ENCODE data around the gene PTBP1. TPM values are rescaled to one million over a fixed set of nuclear protein-coding genes. Genes with fewer than 3 reads are reported as not detected.
A peak's percentile ranks its signal among the peaks of the same experiment; 100 is the strongest.

PTBP1 gene
- total RNA-seq, 1 experiment from 2014 or later: 680 TPM

DNA sequence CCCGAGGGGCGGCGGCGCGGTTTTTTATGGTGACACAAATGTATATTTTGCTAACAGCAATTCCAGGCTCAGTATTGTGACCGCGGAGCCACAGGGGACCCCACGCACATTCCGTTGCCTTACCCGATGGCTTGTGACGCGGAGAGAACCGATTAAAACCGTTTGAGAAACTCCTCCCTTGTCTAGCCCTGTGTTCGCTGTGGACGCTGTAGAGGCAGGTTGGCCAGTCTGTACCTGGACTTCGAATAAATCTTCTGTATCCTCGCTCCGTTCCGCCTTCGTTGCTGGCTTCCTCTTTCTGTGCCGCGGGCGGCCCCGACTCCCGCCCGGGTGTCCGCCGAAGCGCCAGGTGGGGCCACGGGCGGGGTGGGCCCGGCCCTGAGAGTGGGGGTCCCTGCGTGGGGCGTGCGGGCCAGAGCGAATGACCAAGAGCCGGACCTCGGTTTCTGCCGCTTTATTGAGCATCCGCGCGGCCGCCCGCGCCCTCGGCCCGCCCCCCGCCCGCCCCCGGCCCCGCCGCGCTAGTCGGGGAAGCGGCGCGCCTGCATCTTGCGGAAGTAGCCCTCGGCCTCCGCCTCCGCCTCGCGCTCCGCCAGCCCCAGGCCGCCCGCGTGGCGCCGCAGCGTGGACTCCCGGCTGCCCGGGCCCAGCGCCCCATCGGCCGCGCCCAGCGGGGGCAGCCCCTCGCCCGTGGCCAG, 14.9 kb downstream of the PTBP1 start:
- Mint-ChIP-seq H3K36me3 (peaks cover 41% of the 10 kb centered on the region), H3K9me3 (peaks cover 5% of the 10 kb centered on the region), H3K27me3 (ENCODE audit: low read depth) (no peaks in the 10 kb centered on the region), H3K4me1 (no peaks in the 10 kb centered on the region), H3K4me3 (no peak overlapping the region), H3K27ac (no peak overlapping the region)
- DNase-seq (ENCODE audit: low spot score): no peak
- 0 out of 2 replicates have a peak, but pooled peaks have one; percentile 14 for TF ChIP-seq ZMAT4 (CRISPR knock-in tag; IDR thresholded peaks at IDR 0.05)
- no peak for TF ChIP-seq MAX (CRISPR knock-in tag; IDR thresholded peaks at IDR 0.05)
- TF ChIP-seq NR1H2 (CRISPR knock-in tag; IDR thresholded peaks at IDR 0.05): no peak
- no peak for TF ChIP-seq ESRRA (CRISPR knock-in tag; IDR thresholded peaks at IDR 0.05; ENCODE audit: borderline replicate concordance)
- no peak for TF ChIP-seq KAT7 (CRISPR knock-in tag; IDR thresholded peaks at IDR 0.05; ENCODE audit: borderline replicate concordance)
- TF ChIP-seq, protein P1, sequence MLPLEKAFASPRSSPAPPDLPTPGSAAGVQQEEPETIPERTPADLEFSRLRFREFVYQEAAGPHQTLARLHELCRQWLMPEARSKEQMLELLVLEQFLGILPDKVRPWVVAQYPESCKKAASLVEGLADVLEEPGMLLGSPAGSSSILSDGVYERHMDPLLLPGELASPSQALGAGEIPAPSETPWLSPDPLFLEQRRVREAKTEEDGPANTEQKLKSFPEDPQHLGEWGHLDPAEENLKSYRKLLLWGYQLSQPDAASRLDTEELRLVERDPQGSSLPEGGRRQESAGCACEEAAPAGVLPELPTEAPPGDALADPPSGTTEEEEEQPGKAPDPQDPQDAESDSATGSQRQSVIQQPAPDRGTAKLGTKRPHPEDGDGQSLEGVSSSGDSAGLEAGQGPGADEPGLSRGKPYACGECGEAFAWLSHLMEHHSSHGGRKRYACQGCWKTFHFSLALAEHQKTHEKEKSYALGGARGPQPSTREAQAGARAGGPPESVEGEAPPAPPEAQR (CRISPR knock-in tag; IDR thresholded peaks at IDR 0.05): no peak
- ChIA-PET CTCF (no interaction called here), POLR2A (no interaction called here)
- peak; percentile 3 for ATAC-seq

- ATAC-seq (no peak), DNase-seq (ENCODE audit: low spot score) (no peak)
- Mint-ChIP-seq H3K27me3 (ENCODE audit: low read depth) (no peaks in the 10 kb centered on the region), H3K4me3 (no peak overlapping the region), H3K9me3 (peaks cover 5% of the 10 kb centered on the region), H3K27ac (no peak overlapping the region), H3K36me3 (peaks cover 36% of the 10 kb centered on the region), H3K4me1 (no peaks in the 10 kb centered on the region)
- TF ChIP-seq ZNF232 (CRISPR knock-in tag; IDR thresholded peaks at IDR 0.05) (no peak), ZBTB21 (CRISPR knock-in tag; IDR thresholded peaks at IDR 0.05; ENCODE audit: borderline replicate concordance) (no peak), PRRX2 (CRISPR knock-in tag; IDR thresholded peaks at IDR 0.05) (no peak), SOX15 (CRISPR knock-in tag; IDR thresholded peaks at IDR 0.05) (no peak), TCF7 (CRISPR knock-in tag; IDR thresholded peaks at IDR 0.05; ENCODE audit: low read depth) (no peak), SP1 (CRISPR knock-in tag; conservative IDR thresholded peaks at IDR 0.05) (0 out of 2 replicates have a peak, but pooled peaks have one; percentile 23), ZNF396 (CRISPR knock-in tag; IDR thresholded peaks at IDR 0.05; ENCODE audit: borderline replicate concordance) (no peak)
- CTCF ChIA-PET: no interaction called here
- POLR2A ChIA-PET: interaction anchor here (1.0 to 1.5 kb wide), 2 partner anchors 8 to 13 kb away, joined by 4 read pairs; no protein-coding TSS in a partner anchor
Measured at GRCh38 chr19:812747-813218, 15.5 kb downstream of the PTBP1 start.

- no peaks in the 10 kb centered on the region for H3K4me1 Mint-ChIP-seq
- DNase-seq (ENCODE audit: low spot score): no peak
- H3K9me3 Mint-ChIP-seq: peaks cover 5% of the 10 kb centered on the region
- ChIA-PET CTCF (no interaction called here), POLR2A (interaction anchor here (0.8 to 1.5 kb wide), 3 partner anchors 9 to 14 kb away, joined by 4 read pairs; no protein-coding TSS in a partner anchor)
- no peak overlapping the region for H3K4me3 Mint-ChIP-seq
- no peak overlapping the region for H3K27ac Mint-ChIP-seq
- H3K27me3 Mint-ChIP-seq (ENCODE audit: low read depth): no peaks in the 10 kb centered on the region
- peaks cover 32% of the 10 kb centered on the region for H3K36me3 Mint-ChIP-seq
- peak; percentile 6 for ATAC-seq
- TF ChIP-seq ESRRA (CRISPR knock-in tag; IDR thresholded peaks at IDR 0.05; ENCODE audit: borderline replicate concordance) (no peak), TEAD1 (CRISPR knock-in tag; IDR thresholded peaks at IDR 0.05) (no peak), USF2 (CRISPR knock-in tag; IDR thresholded peaks at IDR 0.05) (no peak), AR (CRISPR knock-in tag; IDR thresholded peaks at IDR 0.05) (no peak), FOXP1 (CRISPR knock-in tag; IDR thresholded peaks at IDR 0.05; ENCODE audit: borderline replicate concordance) (no peak)
- TF ChIP-seq, protein P2, sequence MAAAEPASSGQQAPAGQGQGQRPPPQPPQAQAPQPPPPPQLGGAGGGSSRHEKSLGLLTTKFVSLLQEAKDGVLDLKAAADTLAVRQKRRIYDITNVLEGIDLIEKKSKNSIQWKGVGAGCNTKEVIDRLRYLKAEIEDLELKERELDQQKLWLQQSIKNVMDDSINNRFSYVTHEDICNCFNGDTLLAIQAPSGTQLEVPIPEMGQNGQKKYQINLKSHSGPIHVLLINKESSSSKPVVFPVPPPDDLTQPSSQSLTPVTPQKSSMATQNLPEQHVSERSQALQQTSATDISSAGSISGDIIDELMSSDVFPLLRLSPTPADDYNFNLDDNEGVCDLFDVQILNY (CRISPR knock-in tag; IDR thresholded peaks at IDR 0.05): no peak
- TF ChIP-seq, protein P3, sequence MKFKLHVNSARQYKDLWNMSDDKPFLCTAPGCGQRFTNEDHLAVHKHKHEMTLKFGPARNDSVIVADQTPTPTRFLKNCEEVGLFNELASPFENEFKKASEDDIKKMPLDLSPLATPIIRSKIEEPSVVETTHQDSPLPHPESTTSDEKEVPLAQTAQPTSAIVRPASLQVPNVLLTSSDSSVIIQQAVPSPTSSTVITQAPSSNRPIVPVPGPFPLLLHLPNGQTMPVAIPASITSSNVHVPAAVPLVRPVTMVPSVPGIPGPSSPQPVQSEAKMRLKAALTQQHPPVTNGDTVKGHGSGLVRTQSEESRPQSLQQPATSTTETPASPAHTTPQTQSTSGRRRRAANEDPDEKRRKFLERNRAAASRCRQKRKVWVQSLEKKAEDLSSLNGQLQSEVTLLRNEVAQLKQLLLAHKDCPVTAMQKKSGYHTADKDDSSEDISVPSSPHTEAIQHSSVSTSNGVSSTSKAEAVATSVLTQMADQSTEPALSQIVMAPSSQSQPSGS (CRISPR knock-in tag; IDR thresholded peaks at IDR 0.05; ENCODE audit: borderline replicate concordance, low read depth): no peak
- TF ChIP-seq, protein P4, sequence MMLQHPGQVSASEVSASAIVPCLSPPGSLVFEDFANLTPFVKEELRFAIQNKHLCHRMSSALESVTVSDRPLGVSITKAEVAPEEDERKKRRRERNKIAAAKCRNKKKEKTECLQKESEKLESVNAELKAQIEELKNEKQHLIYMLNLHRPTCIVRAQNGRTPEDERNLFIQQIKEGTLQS (CRISPR knock-in tag; conservative IDR thresholded peaks at IDR 0.05): no peak
Measured at GRCh38 chr19:813219-814151, 16.2 kb downstream of the PTBP1 start.
